Neural progenitor cell (in vitro differentiated cells): ENCODE data around the gene HSPB6. TPM values are rescaled to one million over a fixed set of nuclear protein-coding genes. Genes with fewer than 3 reads are reported as not detected.
A peak's percentile ranks its signal among the peaks of the same experiment; 100 is the strongest.

ENCODE experiments used
- DNase-seq: peaks from one replicate; pipeline ENCODE4 v3.0.0-alpha.2; 2016; ENCODE audit warnings: low spot score
- H2AFZ ChIP-seq: fragments of 200-600 bp; sonication (generic); replicated peaks from 2 replicates; pipeline ENCODE4 v1.6.1; 2016; ENCODE audit warnings: antibody characterized with exemption
- H3F3A ChIP-seq: fragments of 200-600 bp; sonication (generic); 2 replicates; pipeline ENCODE4 v1.6.1; 2016; ENCODE audit warnings: antibody characterized with exemption, low read depth
- H3K27ac ChIP-seq: fragments of 200-600 bp; sonication (generic); 2 replicates; pipeline ENCODE4 v1.5.1; 2016; ENCODE audit warnings: mild to moderate bottlenecking
- H3K27me3 ChIP-seq: fragments of 200-600 bp; sonication (generic); 2 replicates; pipeline ENCODE4 v1.6.1; 2016; ENCODE audit warnings: mild to moderate bottlenecking, moderate library complexity
- H3K36me3 ChIP-seq: fragments of 200-600 bp; sonication (generic); 2 replicates; pipeline ENCODE4 v1.5.1; 2016
- H3K4me1 ChIP-seq: fragments of 200-600 bp; sonication (generic); 2 replicates; pipeline ENCODE4 v1.6.1; 2016; ENCODE audit warnings: mixed run types
- H3K4me2 ChIP-seq: fragments of 200-600 bp; sonication (generic); 2 replicates; pipeline ENCODE4 v1.6.1; 2016
- H3K4me3 ChIP-seq: fragments of 200-600 bp; sonication (generic); 2 replicates; pipeline ENCODE4 v1.5.1; 2016
- H3K79me2 ChIP-seq: fragments of 200-600 bp; sonication (generic); 2 replicates; pipeline ENCODE4 v1.6.1; 2016; ENCODE audit warnings: low read depth
- H3K9ac ChIP-seq: fragments of 200-600 bp; sonication (generic); 2 replicates; pipeline ENCODE4 v1.6.1; 2016
- H3K9me3 ChIP-seq: fragments of 200-600 bp; sonication (generic); 2 replicates; pipeline ENCODE4 v1.5.1; 2016; ENCODE audit warnings: low read depth
- H4K20me1 ChIP-seq: fragments of 200-600 bp; sonication (generic); 2 replicates; pipeline ENCODE4 v1.6.1; 2016; ENCODE audit warnings: low read depth
- H3K27ac Mint-ChIP-seq: 3 replicates; pipeline ENCODE4 v1.8.0; 2021; ENCODE audit warnings: mixed read lengths
- H3K27me3 Mint-ChIP-seq: 2 replicates; pipeline ENCODE4 v1.8.0; 2022; ENCODE audit warnings: low read depth, mild to moderate bottlenecking, inconsistent platforms, moderate library complexity, mixed read lengths; ENCODE audit not compliant: insufficient read depth
- H3K36me3 Mint-ChIP-seq: 3 replicates; pipeline ENCODE4 v1.8.0; 2021; ENCODE audit warnings: mixed read lengths
- H3K4me1 Mint-ChIP-seq: 3 replicates; pipeline ENCODE4 v1.8.0; 2021; ENCODE audit warnings: mixed read lengths
- H3K4me3 Mint-ChIP-seq: 3 replicates; pipeline ENCODE4 v1.8.0; 2021; ENCODE audit warnings: mild to moderate bottlenecking, moderate library complexity, mixed read lengths
- H3K9me3 Mint-ChIP-seq: 3 replicates; pipeline ENCODE4 v1.8.0; 2020; ENCODE audit warnings: mixed read lengths
- EZH2 ChIP-seq: fragments of 200-600 bp; sonication (generic); IDR thresholded peaks from 2 replicates; pipeline ENCODE4 v1.6.1; 2017; ENCODE audit warnings: antibody characterized with exemption, mild to moderate bottlenecking, moderate library complexity
- EZH2phosphoT487 ChIP-seq: fragments of 200-600 bp; sonication (generic); IDR thresholded peaks from 2 replicates; pipeline ENCODE4 v1.6.1; 2017; ENCODE audit warnings: antibody characterized with exemption
- total RNA-seq: library from RNA; depleted of rRNA; stranded (reverse); fragments of >200 nt; gene quantifications from 2 replicates; pipeline ENCODE4 v1.2.3, GENCODE V29; 2015; ENCODE audit warnings: low replicate concordance
- TF ChIP-seq, protein P1 (sequence below): fragments of 200-600 bp; sonication (generic); IDR thresholded peaks from 2 replicates; pipeline ENCODE4 v1.5.1; 2017; ENCODE audit warnings: antibody characterized with exemption, mild to moderate bottlenecking

The HSPB6 gene
- total RNA-seq, 1 donor from 2014 or later = not detected

DNA sequence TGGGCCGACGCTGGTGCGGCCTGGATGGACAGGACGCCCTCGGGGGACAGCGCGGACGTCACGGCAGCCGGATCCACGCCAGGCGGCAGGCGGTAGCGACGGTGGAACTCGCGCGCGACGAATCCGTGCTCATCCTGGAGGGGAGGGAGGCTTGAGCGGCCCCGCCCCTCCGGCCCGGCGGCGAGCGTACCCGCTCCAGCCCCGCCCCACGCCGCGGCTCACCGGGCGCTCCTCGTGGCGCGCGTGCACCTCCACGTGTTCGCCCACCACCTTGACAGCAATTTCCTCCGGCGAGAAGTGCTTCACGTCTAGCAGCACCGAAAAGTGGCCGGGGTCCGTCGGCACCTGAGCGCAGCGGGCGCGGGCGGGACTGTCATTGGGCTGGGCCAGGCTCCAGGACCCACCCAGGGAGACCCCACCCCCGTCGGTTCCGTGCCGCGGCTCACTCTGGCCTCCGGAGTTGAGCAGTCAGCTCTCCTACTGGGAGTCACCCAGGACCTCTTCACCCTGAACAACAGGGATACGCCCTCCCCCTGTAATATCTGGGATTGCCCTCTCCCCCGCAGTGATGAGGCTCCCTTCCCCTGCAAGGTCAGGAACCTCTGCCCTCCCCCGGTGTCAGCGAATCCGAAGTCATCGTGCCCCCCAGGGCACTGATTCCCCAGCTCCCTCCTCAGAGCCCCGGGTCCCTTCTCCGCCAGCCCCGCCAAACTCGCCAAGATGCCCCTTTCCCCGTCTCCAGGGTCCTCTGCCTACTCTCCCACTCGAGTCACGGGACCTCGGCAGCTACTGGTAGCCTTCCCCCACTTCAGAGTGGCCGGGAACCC lies 1.1 kb downstream of the HSPB6 start:
- Histone ChIP-seq H3K27ac (no peak overlapping the region), H2AFZ (no peak overlapping the region), H3K4me3 (peak overlapping the region; percentile 89), H3K9ac (no peak overlapping the region), H3K27me3 (peaks cover 27% of the 10 kb centered on the region), H3K4me1 (peaks cover 6% of the 10 kb centered on the region), H3K4me2 (peak overlapping the region; percentile 80), H3K36me3 (no peaks in the 10 kb centered on the region), H3K9me3 (no peaks in the 10 kb centered on the region), H3F3A (peaks cover 13% of the 10 kb centered on the region), H3K79me2 (peaks cover 16% of the 10 kb centered on the region), H4K20me1 (peaks cover 18% of the 10 kb centered on the region)
- TF ChIP-seq EZH2 = no peak
- TF ChIP-seq EZH2phosphoT487 = peak; percentile 20
- H3K4me3 Mint-ChIP-seq = peak overlapping the region; percentile 81
- peak overlapping the region; percentile 63 for H3K27ac Mint-ChIP-seq
- peaks cover 4% of the 10 kb centered on the region for H3K36me3 Mint-ChIP-seq
- peak; percentile 47 for DNase-seq
- H3K27me3 Mint-ChIP-seq = peaks cover 9% of the 10 kb centered on the region
- H3K4me1 Mint-ChIP-seq = peaks cover 26% of the 10 kb centered on the region
- H3K9me3 Mint-ChIP-seq = no peaks in the 10 kb centered on the region

DNA sequence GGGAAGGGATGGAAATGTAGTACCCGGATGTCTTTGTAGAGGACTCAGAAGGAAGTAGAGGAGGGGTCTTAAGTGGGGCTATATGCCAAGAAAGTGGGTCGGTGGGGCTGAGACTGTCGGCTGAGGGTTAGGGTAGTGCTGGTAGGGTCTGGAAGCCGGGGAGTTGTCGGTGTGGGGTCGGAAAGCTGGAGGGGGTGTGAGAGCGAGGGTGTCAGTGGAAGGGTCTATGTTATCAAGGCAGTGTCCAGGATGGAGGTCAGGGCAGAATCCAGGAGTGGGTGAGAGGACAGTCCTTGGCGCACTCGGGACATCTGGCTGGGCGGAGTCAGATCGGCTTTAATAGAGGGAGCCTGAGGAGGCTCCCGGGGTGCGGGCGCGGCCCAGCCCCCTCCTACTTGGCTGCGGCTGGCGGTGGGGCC lies 1.7 kb downstream of the HSPB6 start:
- Histone ChIP-seq H3K4me3 (peak overlapping the region; percentile 89), H3K4me2 (peak overlapping the region; percentile 80)
- no peak overlapping the region for H3K27ac Mint-ChIP-seq

DNA sequence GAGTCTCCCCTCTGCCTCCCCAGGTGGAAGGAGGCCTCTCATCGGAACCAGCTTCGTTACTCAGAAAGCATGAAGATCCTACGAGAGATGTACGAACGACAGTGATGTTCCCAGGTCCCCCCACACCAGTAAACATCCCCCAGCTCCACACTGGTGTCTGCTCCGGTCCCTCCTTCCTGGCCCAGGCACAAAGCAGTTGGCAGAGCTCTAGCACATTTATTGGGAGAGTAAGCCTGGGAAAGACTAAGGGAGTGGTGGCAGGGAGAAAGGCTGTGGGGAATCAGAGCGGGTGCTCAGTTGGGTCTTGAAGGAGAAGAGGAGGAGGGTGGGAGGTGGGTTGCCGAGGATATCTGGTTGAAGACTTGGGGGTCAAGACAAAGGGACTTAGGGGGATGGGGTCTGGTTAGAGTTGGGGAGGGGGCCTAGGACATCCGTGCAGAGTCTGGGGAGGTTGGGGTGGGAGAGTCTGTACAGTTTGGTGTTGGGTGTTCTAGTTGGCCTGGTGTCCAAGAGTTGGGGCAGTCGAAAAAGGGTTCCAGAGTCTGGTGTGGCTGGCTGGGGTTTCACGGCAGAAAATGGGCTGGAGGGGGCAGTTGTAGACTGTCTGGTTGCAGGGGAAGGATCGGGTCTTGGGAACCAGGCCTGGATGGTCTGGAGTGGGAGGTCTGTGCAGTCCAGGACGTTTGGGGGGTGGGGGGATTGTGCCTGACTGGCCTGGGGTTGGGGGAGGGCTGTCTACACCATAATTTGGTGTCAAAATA lies 2.3 kb downstream of the HSPB6 start:
- H3K36me3 ChIP-seq = no peaks in the 10 kb centered on the region
- no peak overlapping the region for H3K4me2 ChIP-seq
- no peak overlapping the region for H3K27ac Mint-ChIP-seq

More for the DNA sequence above, 1.7 kb downstream of the HSPB6 start:
- Mint-ChIP-seq H3K9me3 (no peaks in the 10 kb centered on the region), H3K36me3 (peaks cover 4% of the 10 kb centered on the region), H3K4me1 (peaks cover 26% of the 10 kb centered on the region), H3K27me3 (peaks cover 7% of the 10 kb centered on the region), H3K4me3 (no peak overlapping the region)
- H3K9me3 ChIP-seq = no peaks in the 10 kb centered on the region
- no peak for DNase-seq
- TF ChIP-seq, protein P1, sequence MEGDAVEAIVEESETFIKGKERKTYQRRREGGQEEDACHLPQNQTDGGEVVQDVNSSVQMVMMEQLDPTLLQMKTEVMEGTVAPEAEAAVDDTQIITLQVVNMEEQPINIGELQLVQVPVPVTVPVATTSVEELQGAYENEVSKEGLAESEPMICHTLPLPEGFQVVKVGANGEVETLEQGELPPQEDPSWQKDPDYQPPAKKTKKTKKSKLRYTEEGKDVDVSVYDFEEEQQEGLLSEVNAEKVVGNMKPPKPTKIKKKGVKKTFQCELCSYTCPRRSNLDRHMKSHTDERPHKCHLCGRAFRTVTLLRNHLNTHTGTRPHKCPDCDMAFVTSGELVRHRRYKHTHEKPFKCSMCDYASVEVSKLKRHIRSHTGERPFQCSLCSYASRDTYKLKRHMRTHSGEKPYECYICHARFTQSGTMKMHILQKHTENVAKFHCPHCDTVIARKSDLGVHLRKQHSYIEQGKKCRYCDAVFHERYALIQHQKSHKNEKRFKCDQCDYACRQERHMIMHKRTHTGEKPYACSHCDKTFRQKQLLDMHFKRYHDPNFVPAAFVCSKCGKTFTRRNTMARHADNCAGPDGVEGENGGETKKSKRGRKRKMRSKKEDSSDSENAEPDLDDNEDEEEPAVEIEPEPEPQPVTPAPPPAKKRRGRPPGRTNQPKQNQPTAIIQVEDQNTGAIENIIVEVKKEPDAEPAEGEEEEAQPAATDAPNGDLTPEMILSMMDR = no peak
- H3K9ac ChIP-seq = no peak overlapping the region
- peaks cover 15% of the 10 kb centered on the region for H4K20me1 ChIP-seq
- peaks cover 16% of the 10 kb centered on the region for H3K79me2 ChIP-seq
- H3F3A ChIP-seq = peaks cover 13% of the 10 kb centered on the region
- no peak overlapping the region for H3K27ac ChIP-seq
- H3K27me3 ChIP-seq = peaks cover 27% of the 10 kb centered on the region
- peaks cover 6% of the 10 kb centered on the region for H3K4me1 ChIP-seq
- H3K36me3 ChIP-seq = no peaks in the 10 kb centered on the region
- no peak overlapping the region for H2AFZ ChIP-seq

More for the DNA sequence above, 2.3 kb downstream of the HSPB6 start:
- Histone ChIP-seq H3K4me3 (no peak overlapping the region), H3K9ac (no peak overlapping the region), H3F3A (peaks cover 13% of the 10 kb centered on the region), H3K27ac (no peak overlapping the region), H4K20me1 (peaks cover 11% of the 10 kb centered on the region), H2AFZ (no peak overlapping the region), H3K27me3 (peaks cover 27% of the 10 kb centered on the region), H3K9me3 (no peaks in the 10 kb centered on the region), H3K4me1 (peaks cover 6% of the 10 kb centered on the region), H3K79me2 (peaks cover 12% of the 10 kb centered on the region)
- Mint-ChIP-seq H3K4me1 (peaks cover 24% of the 10 kb centered on the region), H3K9me3 (no peaks in the 10 kb centered on the region), H3K27me3 (peaks cover 7% of the 10 kb centered on the region), H3K36me3 (peaks cover 4% of the 10 kb centered on the region), H3K4me3 (peak overlapping the region; percentile 41)
- TF ChIP-seq EZH2phosphoT487 = no peak
- no peak for TF ChIP-seq EZH2
- TF ChIP-seq, protein P1 = no peak
- no peak for DNase-seq
